HFF-Myc (cell line): ENCODE measurements around the gene KIZ.
"Not testable (repeated sequence)": the region's sequence is repeated elsewhere in the genome, so short reads cannot be mapped to it uniquely, and the experiment has no call there.

Experiments
- DNase-seq: peaks from one replicate; pipeline ENCODE4 v3.0.0-alpha.2; 2011; ENCODE audit warnings: low read depth; ENCODE audit errors: extremely low read depth
- H3K4me3 ChIP-seq: replicated peaks from 2 replicates; pipeline ENCODE4 v1.5.1; 2011; ENCODE audit warnings: low read depth, mild to moderate bottlenecking, control low read depth, low read length
- TF ChIP-seq, protein P1 (sequence below): IDR thresholded peaks from 2 replicates; pipeline ENCODE4 v1.5.1; 2012; ENCODE audit warnings: mild to moderate bottlenecking, low read depth, low read length, control low read depth; ENCODE audit errors: missing control alignments

Gene KIZ

DNA sequence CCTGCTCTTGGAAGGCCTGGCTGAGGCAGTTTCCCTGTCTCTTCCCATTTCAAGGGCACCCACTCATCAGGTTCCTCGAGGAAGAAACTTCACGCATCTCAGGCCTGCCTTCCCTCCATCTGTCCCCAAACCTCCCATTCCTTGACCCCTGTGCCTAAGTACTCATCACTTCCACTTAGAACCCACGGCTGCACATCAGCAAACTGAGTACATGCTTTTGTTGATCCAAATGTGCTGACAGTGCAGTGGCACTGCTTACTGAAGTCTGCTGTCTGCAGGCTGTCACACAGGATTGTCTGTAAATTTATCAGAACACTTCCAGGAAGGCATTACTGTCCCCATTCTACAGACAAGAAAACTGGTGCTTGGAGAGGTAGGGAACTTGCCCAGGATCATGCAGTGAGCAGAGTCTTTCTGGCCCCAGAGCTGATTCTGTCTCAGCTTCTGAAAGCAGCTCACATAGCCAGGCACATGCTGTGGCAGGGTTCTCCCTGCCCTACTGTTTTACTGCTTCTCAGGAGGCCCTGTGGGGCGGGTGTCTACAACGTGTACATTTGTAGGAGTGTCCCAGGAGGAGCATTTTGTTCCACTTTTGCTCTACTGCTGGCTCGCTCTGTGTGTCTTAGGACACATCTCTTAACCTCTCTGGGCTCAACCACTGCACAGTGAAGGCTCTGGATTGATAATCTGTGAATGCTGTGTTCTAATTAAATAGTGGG lies 113.1 kb downstream of the KIZ start:
- TF ChIP-seq, protein P1, sequence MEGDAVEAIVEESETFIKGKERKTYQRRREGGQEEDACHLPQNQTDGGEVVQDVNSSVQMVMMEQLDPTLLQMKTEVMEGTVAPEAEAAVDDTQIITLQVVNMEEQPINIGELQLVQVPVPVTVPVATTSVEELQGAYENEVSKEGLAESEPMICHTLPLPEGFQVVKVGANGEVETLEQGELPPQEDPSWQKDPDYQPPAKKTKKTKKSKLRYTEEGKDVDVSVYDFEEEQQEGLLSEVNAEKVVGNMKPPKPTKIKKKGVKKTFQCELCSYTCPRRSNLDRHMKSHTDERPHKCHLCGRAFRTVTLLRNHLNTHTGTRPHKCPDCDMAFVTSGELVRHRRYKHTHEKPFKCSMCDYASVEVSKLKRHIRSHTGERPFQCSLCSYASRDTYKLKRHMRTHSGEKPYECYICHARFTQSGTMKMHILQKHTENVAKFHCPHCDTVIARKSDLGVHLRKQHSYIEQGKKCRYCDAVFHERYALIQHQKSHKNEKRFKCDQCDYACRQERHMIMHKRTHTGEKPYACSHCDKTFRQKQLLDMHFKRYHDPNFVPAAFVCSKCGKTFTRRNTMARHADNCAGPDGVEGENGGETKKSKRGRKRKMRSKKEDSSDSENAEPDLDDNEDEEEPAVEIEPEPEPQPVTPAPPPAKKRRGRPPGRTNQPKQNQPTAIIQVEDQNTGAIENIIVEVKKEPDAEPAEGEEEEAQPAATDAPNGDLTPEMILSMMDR = no peak
- DNase-seq = no peak
- H3K4me3 ChIP-seq = no peak overlapping the region

DNA sequence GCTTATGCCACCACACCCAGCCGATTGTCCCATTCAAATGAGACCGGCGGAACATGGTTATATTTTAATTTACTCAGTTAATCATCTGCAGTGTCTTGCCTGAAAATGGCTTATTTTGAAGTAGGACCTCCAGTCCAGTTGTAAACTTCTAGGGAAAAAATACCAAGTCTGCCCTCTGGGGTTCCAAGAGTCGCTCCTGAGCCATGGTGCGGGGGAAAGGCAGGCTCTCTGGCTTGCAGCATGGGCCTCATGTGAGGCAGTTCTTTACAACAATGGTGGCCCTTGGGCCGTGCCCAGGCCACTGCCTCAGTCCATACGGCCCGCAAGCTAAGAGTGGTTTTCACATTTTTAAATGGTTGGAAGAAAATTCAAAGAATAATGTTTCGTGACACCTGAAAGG lies 114.5 kb downstream of the KIZ start:
- TF ChIP-seq, protein P1 = no peak
- no peak for DNase-seq
- H3K4me3 ChIP-seq = no peak overlapping the region

DNA sequence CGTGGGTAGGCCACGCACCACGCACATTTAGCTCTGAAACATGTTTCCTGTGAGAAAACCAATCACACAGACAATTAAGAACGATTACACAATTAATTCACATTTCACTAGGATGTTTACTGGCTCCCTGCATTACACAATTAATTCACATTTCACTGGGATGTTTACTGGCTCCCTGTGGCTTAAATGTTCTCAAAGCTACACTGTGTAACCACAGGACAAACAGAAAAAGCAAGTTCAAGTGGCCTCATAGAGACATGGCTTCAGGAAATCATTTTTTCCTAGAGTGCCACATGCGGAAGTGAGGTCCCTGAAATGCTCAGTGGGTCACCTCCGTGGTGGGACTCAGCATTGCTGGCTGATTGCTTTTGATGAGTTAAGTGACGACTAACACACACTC lies 115.5 kb downstream of the KIZ start:
- DNase-seq = no peak
- TF ChIP-seq, protein P1 = no peak
- H3K4me3 ChIP-seq = no peak overlapping the region

DNA sequence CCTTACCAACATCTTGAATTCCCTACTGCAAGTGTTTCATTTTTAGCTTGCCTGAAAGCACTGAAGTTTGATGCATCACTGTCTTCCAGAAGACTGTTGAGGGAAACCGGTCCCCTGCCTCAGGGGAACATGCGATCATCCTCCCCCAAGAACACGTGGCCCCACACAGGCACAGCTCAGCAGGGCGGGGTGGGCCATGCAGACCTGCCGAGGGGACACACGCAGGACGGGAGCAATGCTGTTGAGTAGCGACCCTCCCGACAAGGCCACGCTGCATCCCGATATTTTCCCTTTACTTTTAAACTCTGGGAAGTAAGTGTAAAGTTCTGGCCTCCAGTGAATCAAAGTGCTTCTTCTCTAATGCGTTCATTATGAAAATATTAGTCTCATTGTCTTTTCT lies 117.9 kb downstream of the KIZ start:
- H3K4me3 ChIP-seq = no peak overlapping the region
- DNase-seq = no peak
- TF ChIP-seq, protein P1 = no peak

DNA sequence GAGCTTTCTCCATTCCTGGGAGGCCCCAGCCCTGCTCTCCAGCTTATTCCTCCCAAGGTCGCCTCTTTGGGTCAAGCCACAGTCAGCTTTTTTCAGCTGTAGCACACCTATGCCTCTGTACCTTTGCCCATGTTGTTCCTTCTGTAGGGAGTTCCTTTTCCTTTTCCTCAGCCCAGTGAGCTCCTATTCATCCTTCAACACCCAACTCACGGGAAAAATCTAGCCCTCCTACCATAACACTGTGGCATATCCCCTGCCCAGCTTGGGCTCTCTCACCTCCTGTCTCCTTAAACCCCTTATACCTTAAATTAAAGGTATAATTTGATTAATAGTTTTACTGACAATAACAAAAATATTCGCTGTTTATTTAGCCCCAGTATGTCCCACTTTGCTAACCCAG lies 118.9 kb downstream of the KIZ start:
- H3K4me3 ChIP-seq = no peak overlapping the region
- TF ChIP-seq, protein P1 = no peak
- no peak for DNase-seq

DNA sequence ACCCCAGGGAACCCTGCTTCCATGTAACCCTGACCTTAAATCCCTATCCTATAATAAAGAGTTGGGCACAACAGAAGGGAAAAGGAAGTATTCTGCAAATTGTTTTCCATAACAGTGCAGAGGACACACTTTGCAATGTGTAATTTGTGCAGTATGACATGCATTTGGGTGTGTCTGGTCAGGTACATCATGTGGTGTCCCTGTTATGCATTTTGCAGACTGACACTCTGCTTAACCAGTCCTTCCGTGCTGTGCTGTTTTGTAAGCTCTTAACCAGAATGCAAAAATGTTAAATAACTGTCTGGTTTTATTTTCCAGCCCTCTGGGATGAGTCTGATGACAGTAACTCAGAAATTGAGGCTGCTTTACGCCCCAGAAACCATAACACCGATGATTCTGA lies 120.3 kb downstream of the KIZ start:
- DNase-seq = no peak
- no peak overlapping the region for H3K4me3 ChIP-seq
- TF ChIP-seq, protein P1 = no peak

DNA sequence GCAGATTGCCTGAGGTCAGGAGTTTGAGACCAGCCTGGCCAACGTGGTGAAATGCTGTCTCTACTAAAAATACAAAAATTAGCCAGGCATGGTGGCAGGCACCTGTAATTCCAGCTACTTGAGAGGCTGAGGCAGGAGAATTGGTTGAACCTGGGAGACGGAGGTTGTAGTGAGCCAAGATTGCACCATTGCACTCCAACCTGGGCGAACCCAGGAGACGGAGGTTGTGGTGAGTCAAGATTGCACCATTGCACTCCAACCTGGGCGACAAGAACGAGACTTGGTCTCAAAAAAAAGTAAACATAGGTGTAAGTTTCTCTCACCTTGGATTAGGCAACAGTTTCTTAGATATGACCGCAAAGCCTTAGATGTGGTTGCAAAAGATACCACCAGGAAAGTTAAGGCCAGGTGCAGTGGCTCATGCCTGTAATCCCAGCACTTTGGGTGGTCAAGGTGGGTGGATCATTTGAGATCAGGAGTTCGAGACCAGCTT lies 121.8 kb downstream of the KIZ start:
- H3K4me3 ChIP-seq, DNase-seq: not testable (repeated sequence)
